RWPE2 (cell line): ENCODE results near the gene ECE2.
A peak's percentile ranks its signal among the peaks of the same experiment; 100 is the strongest.

Source experiments
- ATAC-seq: fragments of 200-7000 bp; cut with Tn5 transposase; 3 replicates; pipeline ENCODE4 v1.9.1; 2021; ENCODE audit warnings: low read depth
- DNase-seq: peaks from one replicate; pipeline ENCODE4 v3.0.0-alpha.2; 2020; ENCODE audit warnings: low spot score
- H3K27ac ChIP-seq: fragments of 450-650 bp; 2 replicates; pipeline ENCODE4 v1.5.1; 2017; ENCODE audit warnings: mild to moderate bottlenecking; ENCODE audit not compliant: poor library complexity, severe bottlenecking
- H3K27me3 ChIP-seq: fragments of 250-450 bp; sonication (Bioruptor Pico); 2 replicates; pipeline ENCODE4 v1.5.1; 2021; ENCODE audit warnings: mild to moderate bottlenecking, moderate library complexity; ENCODE audit not compliant: insufficient read depth, poor library complexity, severe bottlenecking
- H3K36me3 ChIP-seq: fragments of 250-450 bp; sonication (Bioruptor Pico); 2 replicates; pipeline ENCODE4 v1.5.1; 2020; ENCODE audit warnings: low read depth, mild to moderate bottlenecking, moderate library complexity
- H3K4me1 ChIP-seq: fragments of 250-450 bp; sonication (Bioruptor Pico); 2 replicates; pipeline ENCODE4 v1.5.1; 2021; ENCODE audit warnings: mild to moderate bottlenecking, moderate library complexity; ENCODE audit not compliant: insufficient read depth, poor library complexity, severe bottlenecking
- H3K4me3 ChIP-seq: fragments of 250-450 bp; sonication (Bioruptor Pico); 2 replicates; pipeline ENCODE4 v1.5.1; 2021; ENCODE audit warnings: mild to moderate bottlenecking, moderate library complexity; ENCODE audit not compliant: severe bottlenecking
- H3K9me3 ChIP-seq: fragments of 250-450 bp; sonication (Bioruptor Pico); 2 replicates; pipeline ENCODE4 v1.5.1; 2021; ENCODE audit warnings: mild to moderate bottlenecking, moderate library complexity; ENCODE audit not compliant: severe bottlenecking
- CTCF ChIP-seq: fragments of 450-650 bp; IDR thresholded peaks from one replicate; pipeline ENCODE4 v1.5.1; 2017; ENCODE audit warnings: mild to moderate bottlenecking, moderate library complexity; ENCODE audit not compliant: poor library complexity, severe bottlenecking

The ECE2 gene

GRCh38 chr3:184275961-184276910 lies at the start of gene ECE2:
TSS of gene ECE2 (plus strand) at chr3:184276022. CDS start at chr3:184276154, 132 bp downstream.
- Histone ChIP-seq H3K36me3 (no peaks in the 10 kb centered on the region), H3K9me3 (no peaks in the 10 kb centered on the region), H3K4me3 (no peak within 1 kb of the TSS), H3K27me3 (peaks cover 18% of the 10 kb centered on the region), H3K4me1 (no peaks in the 10 kb centered on the region), H3K27ac (no peak within 1 kb of the TSS)
- no peak for TF ChIP-seq CTCF
- DNase-seq (no peak), ATAC-seq (0 out of 3 replicates have a peak, but pooled peaks have one; percentile 39)

- ATAC-seq (no peak), DNase-seq (no peak)
- H3K4me1 ChIP-seq, result no peaks in the 10 kb centered on the region
- peak; percentile 73 for TF ChIP-seq CTCF
- no peak overlapping the region for H3K4me3 ChIP-seq
- H3K27ac ChIP-seq, result no peak overlapping the region
- peaks cover 37% of the 10 kb centered on the region for H3K27me3 ChIP-seq
- H3K9me3 ChIP-seq, result no peaks in the 10 kb centered on the region
- H3K36me3 ChIP-seq, result no peaks in the 10 kb centered on the region
Observed at GRCh38 chr3:184227481-184227935, 48.3 kb upstream of the ECE2 start.

DNA sequence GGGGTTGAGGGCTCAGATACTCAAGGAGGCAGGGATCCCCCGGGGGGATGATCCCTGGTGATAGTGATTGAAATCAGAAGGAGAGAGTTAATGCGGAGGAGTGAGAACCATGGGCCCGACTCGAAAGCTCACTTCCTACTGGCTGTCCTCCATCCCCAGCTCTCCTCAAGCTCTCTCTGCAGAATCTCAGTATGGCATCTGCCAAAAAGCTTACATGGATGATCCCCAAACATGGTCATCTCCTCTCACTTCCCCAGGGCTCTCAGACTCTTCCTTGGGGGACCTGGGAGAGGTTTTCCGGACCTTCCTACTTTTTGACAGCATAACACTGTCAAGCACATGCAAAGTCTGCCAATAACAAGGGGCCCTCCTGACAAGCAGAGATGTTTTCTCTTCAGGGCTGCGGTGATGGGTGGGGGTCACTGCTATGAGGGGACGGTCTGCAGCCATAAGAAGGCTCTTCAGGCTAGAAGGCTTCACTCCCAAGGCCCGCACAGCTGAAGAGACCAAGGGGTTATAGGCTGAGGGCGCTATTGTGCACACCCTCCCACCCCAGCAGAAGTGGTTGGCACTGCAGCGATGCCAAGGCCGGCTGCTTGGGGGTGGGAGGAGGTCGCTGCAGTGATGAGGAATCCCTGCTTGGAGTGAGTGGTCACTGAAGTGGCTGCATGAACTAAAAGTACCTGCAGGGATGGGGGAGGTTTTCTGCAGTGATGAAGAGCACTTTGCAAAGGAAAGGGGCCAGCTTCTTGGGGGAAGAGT lies 47.3 kb upstream of the ECE2 start:
- Histone ChIP-seq H3K27ac (no peak overlapping the region), H3K27me3 (peaks cover 37% of the 10 kb centered on the region), H3K4me3 (no peak overlapping the region), H3K4me1 (no peaks in the 10 kb centered on the region), H3K36me3 (no peaks in the 10 kb centered on the region), H3K9me3 (no peaks in the 10 kb centered on the region)
- DNase-seq, result no peak
- TF ChIP-seq CTCF, result no peak
- no peak for ATAC-seq

DNA sequence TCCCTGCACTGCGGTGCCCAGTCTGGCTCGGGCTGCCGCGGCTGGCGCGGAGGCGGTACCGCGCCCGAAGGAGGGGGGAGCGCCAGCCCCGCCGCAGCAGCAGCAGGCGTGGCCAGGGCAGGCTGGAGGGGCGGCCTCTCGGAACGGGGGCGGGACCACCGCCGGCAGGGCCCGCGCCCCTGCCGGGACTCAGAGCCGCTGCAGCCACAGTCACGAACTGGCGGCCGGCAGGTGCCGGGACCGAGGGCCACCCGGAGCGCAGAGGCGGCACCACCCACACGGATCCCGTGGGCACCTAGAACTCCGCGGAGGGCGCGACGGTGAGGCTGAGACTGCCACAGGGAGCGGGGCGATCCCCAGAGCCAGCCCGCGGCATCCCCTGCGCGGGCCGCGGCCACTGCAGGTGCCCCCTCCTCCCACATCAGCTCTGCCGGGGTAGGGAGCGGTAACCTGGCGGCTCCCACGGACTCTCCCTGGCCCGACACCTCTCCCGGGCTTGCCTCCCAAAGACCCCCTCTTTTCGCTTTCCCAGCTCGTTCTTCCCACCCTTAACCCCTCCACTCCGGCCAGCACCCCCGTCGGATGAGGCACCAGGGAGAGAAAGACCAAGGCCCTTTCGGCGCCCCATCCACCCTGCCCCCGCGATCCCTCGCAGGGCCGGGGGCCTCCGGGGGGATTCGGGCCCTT lies 46.3 kb upstream of the ECE2 start, which contains the start of gene VWA5B2:
Gene VWA5B2 (plus strand): TSS at position 192 of the 687 bp plus-strand sequence. CDS start 944 bp downstream, outside the sequence.
- H3K27me3 ChIP-seq, result peaks cover 37% of the 10 kb centered on the region
- no peak within 1 kb of the TSS for H3K27ac ChIP-seq
- no peak for TF ChIP-seq CTCF
- H3K36me3 ChIP-seq, result no peaks in the 10 kb centered on the region
- no peaks in the 10 kb centered on the region for H3K9me3 ChIP-seq
- peak within 1 kb of the TSS; percentile 28 for H3K4me3 ChIP-seq
- peak; percentile 76 for ATAC-seq
- H3K4me1 ChIP-seq, result peaks cover 3% of the 10 kb centered on the region
- peak; percentile 61 for DNase-seq
